ENCODE measurements around the gene PSMB5.

DNA sequence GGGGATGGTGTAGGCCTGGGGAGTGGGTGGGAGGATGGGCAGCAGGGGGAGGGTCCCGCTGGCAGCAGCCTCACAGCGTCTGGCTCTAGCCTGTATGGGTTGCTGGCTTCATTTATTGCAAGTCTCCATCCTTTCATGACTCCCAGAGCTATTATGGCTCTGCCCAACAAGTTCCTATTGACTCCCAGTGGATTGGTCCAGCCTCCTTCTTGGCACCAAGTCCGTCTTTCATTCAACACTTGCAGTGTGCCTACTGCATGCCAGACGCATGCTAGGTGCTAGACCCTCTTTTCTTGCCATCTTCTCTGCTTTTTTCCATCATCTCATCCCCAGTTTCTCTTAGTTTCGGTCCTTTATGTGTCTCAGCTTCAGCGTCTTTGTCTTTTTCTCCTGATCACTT is 8.4 kb upstream of the PSMB5 start:
- TF ChIP-seq, protein P1, sequence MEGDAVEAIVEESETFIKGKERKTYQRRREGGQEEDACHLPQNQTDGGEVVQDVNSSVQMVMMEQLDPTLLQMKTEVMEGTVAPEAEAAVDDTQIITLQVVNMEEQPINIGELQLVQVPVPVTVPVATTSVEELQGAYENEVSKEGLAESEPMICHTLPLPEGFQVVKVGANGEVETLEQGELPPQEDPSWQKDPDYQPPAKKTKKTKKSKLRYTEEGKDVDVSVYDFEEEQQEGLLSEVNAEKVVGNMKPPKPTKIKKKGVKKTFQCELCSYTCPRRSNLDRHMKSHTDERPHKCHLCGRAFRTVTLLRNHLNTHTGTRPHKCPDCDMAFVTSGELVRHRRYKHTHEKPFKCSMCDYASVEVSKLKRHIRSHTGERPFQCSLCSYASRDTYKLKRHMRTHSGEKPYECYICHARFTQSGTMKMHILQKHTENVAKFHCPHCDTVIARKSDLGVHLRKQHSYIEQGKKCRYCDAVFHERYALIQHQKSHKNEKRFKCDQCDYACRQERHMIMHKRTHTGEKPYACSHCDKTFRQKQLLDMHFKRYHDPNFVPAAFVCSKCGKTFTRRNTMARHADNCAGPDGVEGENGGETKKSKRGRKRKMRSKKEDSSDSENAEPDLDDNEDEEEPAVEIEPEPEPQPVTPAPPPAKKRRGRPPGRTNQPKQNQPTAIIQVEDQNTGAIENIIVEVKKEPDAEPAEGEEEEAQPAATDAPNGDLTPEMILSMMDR (IDR thresholded peaks at IDR 0.05), result no peak
- TF ChIP-seq POLR2AphosphoS5 (IDR thresholded peaks at IDR 0.05; ENCODE audit: insufficient read depth in 1 of 2, low read depth in 1 of 2), result no peak
